NCI-H2196 treated with DMSO at 0.1 percent for 48 hours (cell line): Measurements from ENCODE around the gene PKDREJ.
A peak's percentile ranks its signal among the peaks of the same experiment; 100 is the strongest.

Source experiments
- DNase-seq: peaks from one replicate; lab custom pipeline; 2025; ENCODE audit not compliant: unreplicated experiment; lab: John Stamatoyannopoulos, UW

The PKDREJ gene

GRCh38 chr22:46239261-46240048, 23.7 kb downstream of the PKDREJ start:
- DNase-seq = no peak

- no peak for DNase-seq
Measured at GRCh38 chr22:46238541-46238940, 24.6 kb downstream of the PKDREJ start.

- no peak for DNase-seq
Measured at GRCh38 chr22:46237453-46238124, 25.6 kb downstream of the PKDREJ start.

- no peak for DNase-seq
Measured at GRCh38 chr22:46234969-46235368, 28.2 kb downstream of the PKDREJ start.

- no peak for DNase-seq
Measured at GRCh38 chr22:46233231-46233630, 29.9 kb downstream of the PKDREJ start.

- DNase-seq = no peak
Measured at GRCh38 chr22:46230262-46230901, 32.8 kb downstream of the PKDREJ start.

- no peak for DNase-seq
Measured at GRCh38 chr22:46229701-46230100, 33.4 kb downstream of the PKDREJ start.

GRCh38 chr22:46226577-46226976, 36.6 kb downstream of the PKDREJ start:
- DNase-seq = no peak

- DNase-seq = no peak
Measured at GRCh38 chr22:46225631-46226030, 37.5 kb downstream of the PKDREJ start.

- DNase-seq = no peak
Measured at GRCh38 chr22:46224898-46225290, 38.2 kb downstream of the PKDREJ start.

- no peak for DNase-seq
Measured at GRCh38 chr22:46224044-46224897, 38.9 kb downstream of the PKDREJ start.

- DNase-seq = no peak
Measured at GRCh38 chr22:46220921-46221320, 42.2 kb downstream of the PKDREJ start.

- DNase-seq = peak; percentile 40
Measured at GRCh38 chr22:46219636-46220035, 43.5 kb downstream of the PKDREJ start.

GRCh38 chr22:46214616-46215015, 48.5 kb downstream of the PKDREJ start:
- no peak for DNase-seq

- DNase-seq = no peak
Measured at GRCh38 chr22:46214149-46214548, 49.0 kb downstream of the PKDREJ start.

- DNase-seq = no peak
Measured at GRCh38 chr22:46213052-46213451, 50.1 kb downstream of the PKDREJ start.

- DNase-seq = no peak
Measured at GRCh38 chr22:46212195-46212594, 50.9 kb downstream of the PKDREJ start.

GRCh38 chr22:46209262-46209661, 53.9 kb downstream of the PKDREJ start:
- DNase-seq = no peak
